ENCODE measurements around the gene ERMAP.
"Not testable (repeated sequence)": the region's sequence is repeated elsewhere in the genome, so short reads cannot be mapped to it uniquely, and the experiment has no call there.

The ERMAP gene

DNA sequence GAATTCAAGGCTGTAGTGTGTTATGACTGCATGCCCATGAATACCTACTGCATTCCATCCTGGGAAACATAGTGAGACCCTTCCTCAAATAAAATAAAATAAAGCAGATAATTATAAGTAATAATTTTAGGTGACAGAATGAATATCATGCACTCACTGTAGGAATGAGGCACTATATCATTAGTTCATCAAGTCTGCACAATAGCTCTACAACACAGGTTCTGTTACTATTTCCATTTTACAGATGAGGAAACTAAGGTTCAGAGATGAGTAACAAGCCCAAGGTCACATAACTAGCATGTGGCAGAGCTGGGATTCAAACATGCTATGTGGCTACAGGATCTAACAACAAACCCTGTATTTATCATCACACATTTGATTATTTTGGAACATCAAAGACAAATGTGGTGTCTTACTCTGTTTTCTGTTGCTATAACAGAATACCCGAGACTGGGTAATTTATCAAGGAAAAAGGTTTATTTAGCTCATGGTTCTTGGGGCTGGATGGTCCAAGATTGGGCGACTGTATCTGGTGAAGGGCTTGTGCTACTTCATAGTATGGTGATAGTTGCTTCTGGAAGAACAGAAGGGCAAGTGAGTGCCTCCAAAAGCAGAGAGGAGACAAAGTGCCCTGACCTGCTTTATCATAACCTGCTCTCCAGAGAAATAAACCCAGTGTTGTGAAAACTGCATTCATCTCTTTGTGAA, 24.7 kb downstream of the ERMAP start:
- DNase-seq (ENCODE audit: low read depth in 2 of 3, low spot score in 1 of 3), result no peak

DNA sequence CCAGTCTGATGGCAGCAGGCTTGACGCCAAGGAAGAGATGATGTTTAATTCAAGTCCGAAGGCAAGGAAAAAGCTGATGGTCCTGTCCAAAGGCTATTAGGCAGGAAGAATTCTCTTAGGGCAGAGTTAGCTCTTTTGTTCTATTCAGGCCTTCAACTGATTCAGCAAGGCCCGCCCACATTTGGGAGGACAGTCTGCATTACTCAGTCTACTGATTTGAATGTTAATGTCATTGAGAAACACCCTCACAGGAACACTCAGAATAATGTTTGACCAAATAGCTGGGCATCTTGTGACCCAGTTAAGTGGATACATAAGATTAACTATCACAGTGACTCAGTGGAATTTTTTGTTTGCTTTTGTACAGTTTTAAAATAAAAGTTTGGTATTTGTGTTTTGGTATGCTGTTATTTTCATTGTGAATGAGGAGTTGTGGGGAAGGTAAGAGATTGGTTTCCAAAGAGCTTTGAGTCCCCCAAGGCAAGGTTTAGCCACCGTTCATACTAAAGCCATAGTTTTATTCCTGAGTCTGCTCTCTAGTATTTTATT, 27.7 kb downstream of the ERMAP start:
- DNase-seq (ENCODE audit: low read depth in 2 of 3, low spot score in 1 of 3), result no peak

DNA sequence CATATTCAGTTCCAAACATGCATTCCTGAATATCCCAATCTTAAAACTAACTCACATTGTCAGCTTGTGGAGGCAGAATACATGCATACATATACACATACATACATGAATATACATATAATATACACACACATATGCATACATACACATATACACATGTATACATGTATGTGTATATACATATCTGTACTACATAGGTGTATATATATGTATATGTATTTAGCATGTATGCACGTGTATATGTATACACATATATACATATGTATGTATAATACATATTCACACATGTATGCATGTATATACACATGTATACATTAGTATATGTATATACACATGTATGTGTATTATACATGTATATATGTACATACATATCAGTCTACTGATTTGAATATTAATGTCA, 28.3 kb downstream of the ERMAP start:
- no peak for DNase-seq (ENCODE audit: low read depth in 2 of 3, low spot score in 1 of 3)

DNA sequence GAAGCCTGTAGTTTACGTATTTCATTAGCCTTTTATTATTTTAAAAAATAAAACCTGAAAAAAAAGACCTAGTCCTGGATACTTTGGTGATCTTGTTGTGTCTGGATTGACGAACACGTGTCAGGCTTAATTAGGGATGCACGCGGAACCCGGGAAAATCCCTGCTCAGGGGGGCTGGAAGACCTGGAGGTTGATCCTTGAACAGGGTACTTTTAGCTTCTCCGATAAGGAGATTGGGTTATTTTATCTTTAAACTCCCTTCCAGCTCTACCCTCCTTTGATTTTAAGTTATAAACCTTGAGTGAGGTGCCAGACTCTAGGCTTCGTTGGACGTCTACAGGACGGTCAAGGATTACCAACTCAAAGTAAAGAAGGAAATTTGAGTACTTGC, 28.9 kb downstream of the ERMAP start:
- no peak for DNase-seq (ENCODE audit: low read depth in 2 of 3, low spot score in 1 of 3)

DNA sequence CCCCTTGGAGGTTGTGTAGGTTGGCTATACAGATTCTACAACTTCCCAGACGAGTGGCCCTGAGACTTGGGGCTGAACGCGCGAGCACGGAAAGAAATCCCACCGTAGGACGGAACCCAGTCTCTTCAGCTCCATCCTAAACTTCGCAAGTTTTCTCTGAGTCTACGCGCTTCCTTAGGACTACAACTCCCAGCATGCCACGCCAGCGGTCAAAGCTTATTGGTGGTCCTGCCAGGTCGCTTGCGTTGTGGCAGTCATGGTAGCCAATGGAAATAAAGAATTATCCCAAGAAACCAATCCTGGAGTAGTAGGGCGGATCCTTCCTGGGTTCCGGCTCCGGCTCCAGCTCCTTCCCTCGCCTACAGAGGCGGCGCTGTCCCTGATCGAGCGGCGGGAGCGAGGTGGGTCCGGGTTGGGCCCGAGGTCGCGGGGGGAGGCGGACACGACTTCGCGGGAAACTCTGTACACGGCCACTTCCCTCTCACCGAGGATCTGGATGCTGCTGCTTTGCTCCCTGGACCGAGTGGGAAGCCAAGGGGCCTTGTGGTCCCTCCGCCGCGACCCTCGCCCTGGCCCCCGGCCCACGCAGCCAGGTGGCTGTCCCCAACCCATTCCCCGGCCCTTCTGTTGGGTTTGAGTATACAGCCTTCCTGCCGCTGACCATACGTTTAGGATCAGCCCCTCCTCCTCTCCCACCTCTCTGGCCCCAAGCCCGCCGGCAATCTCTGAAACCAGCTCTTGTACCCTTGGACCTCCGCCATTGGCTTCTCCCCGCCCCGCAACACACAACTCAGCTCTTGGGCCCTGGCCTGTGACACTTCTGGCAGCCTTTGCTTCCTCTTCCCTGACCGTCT, 29.6 kb downstream of the ERMAP start, which contains the start of gene ZNF691:
Gene ZNF691 (plus strand): TSS at position 357 of the 854 bp plus-strand sequence. CDS start 3,046 bp downstream, outside the sequence.
- DNase-seq (ENCODE audit: low read depth in 2 of 3, low spot score in 1 of 3), result peak; percentile 81 to 86 (median 84)

DNA sequence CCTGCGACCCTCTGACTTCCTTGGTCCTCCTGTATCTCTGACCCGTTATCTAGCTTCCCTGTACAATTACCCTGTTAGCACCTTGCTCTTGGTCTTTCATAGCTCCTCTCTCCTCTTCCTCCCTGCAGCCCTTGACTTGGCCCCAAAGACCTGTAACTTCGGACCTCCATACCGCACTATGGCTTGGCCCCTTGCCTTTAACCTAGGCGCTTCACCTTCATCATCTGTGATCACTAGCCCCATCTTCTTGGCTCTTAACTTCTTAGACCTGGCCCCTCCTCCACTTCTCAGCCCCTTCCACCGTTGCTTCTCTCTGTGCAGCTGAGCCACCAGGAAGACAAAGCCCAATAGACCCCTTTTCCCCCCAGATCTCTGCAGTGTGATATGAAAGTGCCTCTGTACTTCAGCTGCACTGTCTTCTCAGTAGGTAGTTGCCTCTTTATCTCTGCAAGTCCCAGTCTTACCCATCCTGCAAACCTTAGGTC, 30.2 kb downstream of the ERMAP start:
- no peak for DNase-seq (ENCODE audit: low read depth in 2 of 3, low spot score in 1 of 3)

DNA sequence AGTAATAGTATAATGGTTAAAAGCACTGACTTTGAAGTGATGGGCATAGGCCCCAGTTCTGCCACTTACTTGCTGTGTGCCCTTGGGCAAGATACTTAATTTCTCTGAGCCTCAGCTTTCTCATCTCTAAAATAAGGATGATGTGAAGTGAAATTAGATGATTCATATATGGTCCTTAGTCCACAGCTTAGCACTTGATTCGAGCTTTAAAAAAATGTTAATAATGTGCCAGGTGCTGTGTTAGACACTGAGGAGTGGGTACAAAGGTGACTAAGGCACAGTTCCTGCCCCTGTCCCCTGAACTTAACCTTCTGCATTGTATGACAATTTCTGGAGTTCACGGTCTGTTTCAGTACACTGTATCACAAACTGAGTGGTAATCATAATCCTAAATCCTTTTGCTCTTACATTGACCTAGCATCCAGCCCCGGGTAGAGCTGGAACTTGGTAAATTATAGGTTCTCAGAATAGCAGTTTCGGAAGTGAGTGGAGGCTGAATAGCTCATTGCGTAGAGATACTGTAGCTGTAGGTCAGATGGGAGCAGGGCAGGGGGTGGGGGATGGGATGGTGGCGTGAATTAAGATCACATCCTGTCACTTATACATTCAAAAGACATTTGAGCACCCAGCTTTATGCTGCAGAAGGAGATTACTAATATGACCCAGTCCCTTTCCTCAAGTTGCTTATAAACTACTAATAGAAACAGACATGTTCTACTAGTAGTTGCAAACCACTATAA, 31.0 kb downstream of the ERMAP start:
- no peak for DNase-seq (ENCODE audit: low read depth in 2 of 3, low spot score in 1 of 3)

DNA sequence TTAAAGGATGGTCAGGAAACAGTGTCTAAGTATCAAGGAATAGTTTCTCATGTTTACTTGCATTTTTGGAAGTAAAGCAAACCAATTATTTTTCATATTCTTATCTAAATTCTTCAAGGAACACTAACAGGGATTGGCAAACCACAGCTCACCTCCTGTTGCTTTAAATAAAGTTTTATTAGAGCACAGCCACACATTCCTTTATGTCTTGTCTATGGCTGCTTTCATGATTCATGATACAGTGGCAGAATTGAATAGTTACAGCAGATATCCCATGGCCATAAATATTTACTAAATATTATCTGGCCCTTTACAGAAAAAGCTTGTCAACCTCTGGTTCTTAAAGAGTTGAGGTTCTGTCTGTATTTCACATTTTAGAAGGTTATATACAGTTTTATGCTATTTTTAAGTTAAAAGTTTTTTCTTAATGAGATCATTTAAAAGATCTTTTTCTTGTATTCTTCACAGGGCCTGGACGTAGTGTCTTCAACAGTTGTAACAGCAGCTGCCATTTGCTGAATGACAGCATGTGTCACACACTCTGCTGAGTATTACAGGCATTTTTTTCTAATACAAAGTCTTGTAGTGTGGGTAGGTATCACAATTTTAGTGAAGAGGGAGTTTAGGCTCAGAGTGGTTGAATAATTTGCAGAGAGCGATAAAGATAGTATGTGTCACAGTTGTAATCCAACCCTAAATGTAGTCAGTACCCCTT, 32.1 kb downstream of the ERMAP start:
- no peak for DNase-seq (ENCODE audit: low read depth in 2 of 3, low spot score in 1 of 3)

DNA sequence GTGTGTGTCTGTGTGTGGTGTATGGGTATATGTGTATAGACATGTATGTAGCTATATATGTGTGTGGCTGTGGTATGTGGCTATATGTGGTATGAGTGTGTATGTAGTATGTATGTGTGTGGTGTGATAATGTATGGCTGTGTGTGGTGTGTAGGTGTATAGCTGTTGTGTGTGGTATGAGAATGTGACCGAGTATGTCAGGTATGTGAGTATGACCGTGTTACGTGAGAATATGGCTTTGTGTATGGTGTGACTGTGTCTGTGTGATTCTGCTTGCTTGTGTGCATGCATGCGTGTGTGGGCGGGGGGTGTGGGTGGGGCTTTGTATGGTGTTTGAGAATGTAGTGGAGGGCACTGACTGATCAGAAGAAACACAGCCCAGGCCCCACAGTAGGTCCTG, 33.0 kb downstream of the ERMAP start:
- no peak for DNase-seq (ENCODE audit: low read depth in 2 of 3, low spot score in 1 of 3)

DNA sequence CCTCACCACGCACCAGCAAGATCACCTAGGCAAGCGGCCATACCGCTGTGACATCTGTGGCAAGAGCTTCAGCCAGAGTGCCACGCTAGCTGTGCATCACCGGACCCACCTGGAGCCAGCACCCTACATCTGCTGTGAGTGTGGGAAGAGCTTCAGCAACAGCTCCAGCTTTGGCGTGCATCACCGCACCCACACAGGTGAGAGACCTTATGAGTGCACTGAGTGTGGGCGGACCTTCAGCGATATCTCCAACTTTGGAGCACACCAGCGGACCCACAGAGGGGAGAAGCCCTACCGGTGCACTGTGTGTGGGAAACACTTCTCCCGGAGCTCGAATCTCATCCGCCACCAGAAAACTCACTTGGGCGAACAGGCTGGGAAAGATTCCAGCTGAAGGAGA, 34.5 kb downstream of the ERMAP start:
- DNase-seq (ENCODE audit: low read depth in 2 of 3, low spot score in 1 of 3), result no peak

DNA sequence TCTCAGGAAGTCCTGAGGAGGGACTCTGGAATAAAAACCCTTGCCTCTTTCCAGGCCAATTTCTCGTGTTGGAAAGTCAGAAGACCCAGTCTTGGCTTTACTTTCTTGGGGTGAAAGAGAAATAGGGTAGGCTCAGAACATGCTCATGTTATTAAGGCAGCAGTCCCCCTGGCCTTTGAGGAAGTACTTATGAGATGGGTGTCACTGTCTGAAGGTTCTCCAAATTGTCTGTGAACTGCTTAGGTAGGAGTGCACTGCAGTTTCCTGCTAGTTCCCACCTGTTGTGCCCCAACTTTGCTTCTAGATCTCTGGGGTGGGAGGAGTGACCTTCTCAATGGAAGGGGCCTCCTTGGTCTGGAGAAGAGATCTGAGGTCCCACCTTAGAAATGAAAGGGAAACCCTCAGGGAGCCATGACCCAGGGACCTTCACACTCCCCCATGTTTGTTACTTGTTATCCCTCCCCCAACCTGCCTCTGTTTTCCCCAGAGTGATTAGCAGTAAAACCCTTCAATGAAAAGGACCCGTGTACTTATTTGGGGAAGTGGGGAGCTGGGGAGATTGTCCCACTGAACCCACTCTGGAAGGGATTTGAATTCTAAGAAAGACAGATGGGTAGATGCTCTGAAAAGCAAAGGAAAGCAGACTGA, 35.2 kb downstream of the ERMAP start:
- no peak for DNase-seq (ENCODE audit: low read depth in 2 of 3, low spot score in 1 of 3)

DNA sequence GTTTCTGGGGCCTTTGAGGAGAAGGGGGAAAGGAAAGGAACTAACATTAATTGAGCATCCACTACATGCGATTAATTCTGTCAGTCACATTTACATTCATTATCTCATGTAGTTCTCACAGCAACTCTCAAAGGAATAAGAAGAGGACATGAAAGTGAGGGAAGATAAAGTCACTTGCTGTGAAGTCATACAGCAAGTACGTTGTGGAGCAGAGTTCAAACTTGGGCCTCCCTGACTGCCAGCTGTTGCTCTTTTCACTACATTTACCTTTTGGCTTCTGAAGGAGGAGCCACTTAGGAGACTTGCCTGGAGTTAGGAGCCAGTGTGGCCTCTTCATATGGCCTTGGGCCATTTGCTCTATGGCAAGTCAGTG, 35.7 kb downstream of the ERMAP start:
- no peak for DNase-seq (ENCODE audit: low read depth in 2 of 3, low spot score in 1 of 3)

DNA sequence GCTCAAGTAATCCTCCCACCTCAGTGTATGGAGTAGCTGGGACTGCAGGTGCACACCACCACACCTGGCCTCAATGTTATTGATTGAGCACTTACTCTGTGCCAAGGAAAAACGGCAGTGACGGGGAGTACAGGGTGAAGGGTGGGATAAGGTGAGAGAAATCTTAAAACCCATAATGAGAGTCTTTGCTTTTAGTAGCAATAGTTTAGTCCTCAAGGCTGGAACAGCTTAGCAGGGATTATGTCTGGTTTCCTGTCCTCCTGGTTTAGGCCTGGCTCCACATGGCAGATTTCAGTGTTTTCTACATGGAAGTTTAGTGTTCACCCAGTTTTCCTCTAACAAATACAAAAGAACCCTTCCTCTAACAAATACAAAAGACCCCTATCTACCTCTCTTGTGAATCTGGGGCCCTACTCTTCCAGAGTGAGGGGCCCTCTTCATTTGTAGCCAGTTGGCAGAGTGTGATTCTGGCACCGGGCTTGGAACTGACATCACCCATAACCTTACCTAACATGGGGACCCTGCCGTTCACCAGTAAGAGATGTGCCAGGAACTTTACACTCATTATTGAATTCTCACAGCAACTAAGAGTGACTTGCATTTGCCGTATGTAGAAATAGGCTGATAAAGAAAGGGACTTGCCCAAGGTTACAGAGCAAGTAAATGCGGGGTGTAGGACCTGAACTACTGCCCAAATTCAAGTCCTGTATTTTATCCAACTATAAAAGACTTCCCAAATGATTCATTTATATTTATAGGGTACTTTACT, 36.4 kb downstream of the ERMAP start:
- no peak for DNase-seq (ENCODE audit: low read depth in 2 of 3, low spot score in 1 of 3)

DNA sequence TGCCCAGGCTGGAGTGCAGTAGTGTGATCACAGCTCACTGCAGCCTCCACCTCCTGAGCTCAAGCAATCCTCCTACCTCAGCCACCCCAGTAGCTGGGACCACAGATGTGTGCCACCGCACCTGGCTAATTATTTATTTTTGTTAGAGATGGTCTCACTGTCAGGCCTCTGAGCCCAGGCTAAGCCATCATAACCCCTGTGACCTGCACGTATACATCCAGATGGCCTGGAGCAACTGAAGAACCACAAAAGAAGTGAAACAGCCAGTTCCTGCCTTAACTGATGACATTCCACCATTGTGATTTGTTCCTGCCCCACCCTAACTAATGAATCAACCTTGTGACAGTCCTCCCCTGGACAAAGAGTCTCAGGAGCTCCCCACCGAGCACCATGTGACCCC, 39.6 kb downstream of the ERMAP start:
- not testable (repeated sequence) for DNase-seq (ENCODE audit: low read depth in 2 of 3, low spot score in 1 of 3)

DNA sequence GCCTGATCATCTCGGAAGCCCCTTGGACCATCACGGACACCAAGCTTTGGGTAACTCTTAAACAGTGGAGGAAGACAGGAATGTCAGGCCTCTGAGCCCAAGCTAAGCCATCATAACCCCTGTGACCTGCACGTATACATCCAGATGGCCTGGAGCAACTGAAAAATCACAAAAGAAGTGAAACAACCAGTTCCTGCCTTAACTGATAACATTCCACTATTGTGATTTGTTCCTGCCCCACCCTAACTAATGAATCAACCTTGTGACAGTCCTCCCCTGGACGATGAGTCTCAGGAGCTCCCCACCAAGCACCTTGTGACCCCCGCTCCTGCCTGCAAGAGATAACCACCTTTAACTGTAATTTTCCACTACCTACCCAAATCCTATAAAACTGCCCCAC, 42.4 kb downstream of the ERMAP start:
- DNase-seq (ENCODE audit: low read depth in 2 of 3, low spot score in 1 of 3), result not testable (repeated sequence)

DNA sequence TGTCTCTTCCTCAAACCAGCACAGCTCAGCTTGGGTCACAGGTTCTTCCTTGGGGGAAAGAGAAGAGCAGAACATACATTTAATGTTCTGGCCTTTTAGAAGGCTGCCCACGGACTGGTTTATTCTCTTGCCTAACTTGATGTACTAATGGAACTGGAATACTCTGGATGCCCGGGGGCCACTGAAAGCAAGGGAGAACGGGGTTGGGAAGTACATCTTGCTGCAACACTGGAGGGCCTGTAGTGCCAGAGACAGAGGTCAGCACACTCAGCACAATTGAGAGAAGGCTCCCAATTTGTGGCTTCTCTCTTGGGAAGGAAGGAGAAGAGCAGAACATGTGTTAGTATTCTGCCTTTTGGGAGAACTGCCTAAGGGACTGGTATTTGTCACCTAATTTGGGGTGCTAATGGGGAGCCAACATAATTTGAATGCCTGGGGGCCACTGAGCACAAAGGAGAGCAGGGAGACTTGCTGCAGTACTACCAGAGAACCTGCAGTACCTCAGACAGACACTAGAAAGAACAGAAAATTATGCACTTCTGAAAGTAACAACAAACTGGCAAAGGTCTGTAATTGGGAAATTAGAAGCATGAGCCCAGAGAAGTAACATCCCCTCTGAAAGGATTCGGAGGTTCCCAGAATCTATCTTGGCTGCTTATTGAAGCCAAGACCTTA, 43.6 kb downstream of the ERMAP start:
- no peak for DNase-seq (ENCODE audit: low read depth in 2 of 3, low spot score in 1 of 3)

DNA sequence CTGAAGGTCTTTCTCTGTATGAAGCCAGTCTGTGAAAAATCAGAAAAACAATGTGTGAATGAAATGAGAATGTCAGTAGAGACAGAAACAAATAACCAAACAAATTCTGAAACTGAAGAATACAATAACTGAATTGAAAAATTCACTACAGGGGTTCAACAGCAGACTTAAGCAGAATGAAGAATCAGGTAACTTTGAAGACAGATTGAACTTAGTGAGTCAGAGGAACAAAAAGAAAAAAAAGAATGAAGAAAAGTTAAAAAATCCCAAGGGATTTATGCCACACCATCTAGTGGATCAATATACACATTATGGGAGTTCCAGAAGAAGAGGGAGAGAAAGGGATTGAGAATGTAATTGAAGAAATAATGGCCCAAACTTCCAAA, 44.1 kb downstream of the ERMAP start:
- no peak for DNase-seq (ENCODE audit: low read depth in 2 of 3, low spot score in 1 of 3)

DNA sequence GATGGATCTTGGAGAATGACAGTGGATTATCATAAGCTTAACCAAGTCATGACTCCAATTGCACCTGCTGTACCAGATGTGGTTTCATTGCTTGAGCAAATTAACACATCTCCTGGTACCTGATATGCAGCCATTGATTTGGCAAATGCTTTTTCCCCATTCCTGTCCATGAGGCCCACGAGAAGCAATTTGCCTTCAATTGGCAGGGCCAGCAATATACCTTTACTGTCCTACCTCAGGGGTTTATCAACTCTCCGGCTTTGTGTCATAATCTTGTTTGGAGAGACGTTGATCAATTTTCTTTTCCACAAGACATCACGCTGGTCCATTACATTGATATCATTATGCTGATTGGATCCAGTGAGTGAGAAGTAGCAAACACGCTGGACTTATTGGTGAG, 49.6 kb downstream of the ERMAP start:
- DNase-seq (ENCODE audit: low read depth in 2 of 3, low spot score in 1 of 3), result no peak

DNA sequence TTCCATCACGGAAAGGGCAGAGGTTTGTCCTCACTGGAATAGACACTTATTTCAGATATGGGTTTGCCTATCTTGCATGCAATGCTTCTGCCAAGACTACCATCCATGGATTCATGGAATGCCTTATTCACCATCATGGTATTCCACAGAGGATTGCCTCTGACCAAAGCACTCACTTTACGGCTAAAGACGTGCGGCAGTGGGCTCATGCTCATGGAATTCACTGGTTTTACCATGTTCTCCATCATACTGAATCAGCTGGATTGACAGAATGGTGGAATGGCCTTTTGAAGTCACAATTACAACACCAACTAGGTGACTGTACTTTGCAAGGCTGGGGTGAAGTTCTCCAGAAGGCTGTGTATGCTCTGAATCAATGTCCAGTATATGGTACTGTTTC, 51.5 kb downstream of the ERMAP start:
- not testable (repeated sequence) for DNase-seq (ENCODE audit: low read depth in 2 of 3, low spot score in 1 of 3)
